Measurements from ENCODE around the gene MINAR2. TPM values are rescaled to one million over a fixed set of nuclear protein-coding genes. Genes with fewer than 3 reads are reported as not detected.

Gene MINAR2
- total RNA-seq, 1 experiment from 2014 or later: not detected

DNA sequence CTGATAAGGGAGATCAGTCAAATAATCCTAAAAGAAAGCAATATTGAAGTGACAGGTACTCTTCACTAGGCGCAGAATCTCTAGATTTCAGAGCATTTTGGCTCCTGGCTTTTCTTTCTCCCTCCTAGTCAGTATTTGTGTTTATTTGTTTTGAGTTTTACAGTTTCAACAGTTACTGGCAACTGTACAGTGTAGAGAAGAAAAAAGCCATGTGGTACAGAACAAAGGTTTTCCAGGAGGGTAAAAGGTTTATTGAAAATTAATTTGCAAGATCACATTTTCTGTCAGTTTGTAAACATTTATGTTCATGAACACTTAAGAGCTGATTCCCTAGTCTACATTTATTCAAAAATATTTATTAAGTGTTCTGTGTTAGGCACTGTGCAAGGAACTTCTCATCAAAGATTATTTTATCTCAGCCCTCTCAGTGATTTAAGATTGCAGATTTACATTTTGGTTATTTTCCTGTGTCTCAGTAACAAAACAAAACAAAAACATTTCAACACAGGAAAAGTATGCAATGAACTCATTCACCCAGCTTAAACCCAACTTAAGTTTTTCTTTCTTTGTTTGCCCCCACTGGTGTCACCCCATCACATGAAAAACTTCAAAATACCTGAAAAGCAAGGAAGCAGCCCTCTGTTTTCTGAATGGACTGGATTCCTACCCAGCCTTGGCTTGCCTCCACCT is 12.9 kb downstream of the MINAR2 start:
- H3K27ac ChIP-seq: peak overlapping the region; percentile 4; the same call in 1 of the 2 replicates
- H3K4me1 ChIP-seq (replicated peaks): peaks cover 12% of the 10 kb centered on the region
- no peak overlapping the region for H3K4me3 ChIP-seq
- no peaks in the 10 kb centered on the region for H3K27me3 ChIP-seq (replicated peaks)
- no peaks in the 10 kb centered on the region for H3K36me3 ChIP-seq
- H3K9me3 ChIP-seq (replicated peaks): no peaks in the 10 kb centered on the region
- peak in 1 of 2 experiments; percentile 11 for DNase-seq (ENCODE audit: low read depth in 1 of 2, low spot score in 2 of 2)

DNA sequence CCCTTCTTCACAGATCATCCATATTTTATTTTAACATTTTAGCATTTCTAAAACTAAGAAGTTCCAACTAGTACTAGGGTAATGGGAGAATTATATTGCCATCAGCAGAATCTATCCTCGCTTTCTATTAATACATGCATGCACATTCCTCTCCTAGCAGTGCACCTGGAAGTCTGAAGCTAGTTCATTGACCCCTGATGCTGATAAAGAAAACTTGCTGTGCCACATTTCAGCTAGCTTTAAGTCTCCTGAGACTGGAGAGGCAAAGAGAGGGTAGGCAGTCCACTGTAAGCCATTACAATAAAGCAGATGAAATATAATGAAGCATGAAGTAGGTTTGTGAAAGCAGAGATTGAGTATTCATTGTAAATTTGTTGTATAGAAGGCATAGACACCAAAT is 15.8 kb downstream of the MINAR2 start:
- Histone ChIP-seq H3K36me3 (no peaks in the 10 kb centered on the region), H3K4me3 (no peak overlapping the region), H3K27ac (no peak overlapping the region), H3K9me3 (replicated peaks) (no peaks in the 10 kb centered on the region), H3K27me3 (replicated peaks) (no peaks in the 10 kb centered on the region), H3K4me1 (replicated peaks) (peaks cover 12% of the 10 kb centered on the region)
- DNase-seq (ENCODE audit: low read depth in 1 of 2, low spot score in 2 of 2): no peak

DNA sequence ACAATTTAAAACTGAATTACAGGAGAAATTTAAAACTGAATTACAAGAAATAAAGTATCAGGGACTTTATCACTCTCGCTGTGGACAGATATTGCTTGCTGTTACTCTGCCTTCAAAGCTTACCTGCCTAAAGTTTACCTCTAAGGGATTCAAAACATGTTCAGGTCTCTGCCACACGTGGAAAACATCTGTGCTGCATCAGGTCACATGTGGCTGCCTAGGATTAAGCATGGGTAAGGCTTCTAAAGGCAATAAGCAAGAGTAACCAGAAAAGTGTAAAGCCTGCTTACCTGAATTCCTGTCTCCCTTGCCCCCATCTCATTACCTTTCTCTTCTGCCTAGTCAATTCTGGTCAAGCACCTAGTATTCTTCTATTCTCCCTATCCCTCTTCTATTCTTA is 18.9 kb downstream of the MINAR2 start:
- Histone ChIP-seq H3K27ac (no peak overlapping the region), H3K27me3 (replicated peaks) (no peaks in the 10 kb centered on the region), H3K4me3 (no peak overlapping the region), H3K9me3 (replicated peaks) (no peaks in the 10 kb centered on the region), H3K4me1 (replicated peaks) (no peaks in the 10 kb centered on the region), H3K36me3 (no peaks in the 10 kb centered on the region)
- no peak for DNase-seq (ENCODE audit: low read depth in 1 of 2, low spot score in 2 of 2)

DNA sequence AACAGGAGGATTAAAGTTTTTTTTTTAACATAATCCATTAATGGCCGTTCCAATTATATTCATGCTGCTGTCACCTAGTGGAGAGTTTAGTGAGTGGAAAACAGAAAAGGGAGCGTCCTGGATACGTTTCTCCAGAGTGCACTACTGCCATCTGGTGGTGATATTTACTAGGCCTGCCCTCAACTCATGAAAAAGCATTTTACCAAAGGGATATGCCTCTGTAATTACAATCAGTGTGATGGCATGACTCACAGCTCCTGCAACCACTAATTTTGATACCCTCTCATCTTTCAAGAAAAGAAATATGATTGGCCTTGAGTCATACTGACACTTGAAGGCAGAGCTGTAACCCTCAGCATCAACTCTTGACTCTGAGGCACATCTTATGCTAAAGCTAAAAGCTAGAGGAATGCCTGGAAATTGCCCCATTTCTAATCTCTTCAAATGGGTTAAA is 20.1 kb downstream of the MINAR2 start:
- no peak overlapping the region for H3K27ac ChIP-seq
- peak; percentile 76 to 77 for DNase-seq (ENCODE audit: low read depth in 1 of 2, low spot score in 2 of 2)
- H3K4me3 ChIP-seq: no peak overlapping the region
- no peaks in the 10 kb centered on the region for H3K27me3 ChIP-seq (replicated peaks)
- H3K9me3 ChIP-seq (replicated peaks): no peaks in the 10 kb centered on the region
- H3K4me1 ChIP-seq (replicated peaks): no peaks in the 10 kb centered on the region
- H3K36me3 ChIP-seq: no peaks in the 10 kb centered on the region

DNA sequence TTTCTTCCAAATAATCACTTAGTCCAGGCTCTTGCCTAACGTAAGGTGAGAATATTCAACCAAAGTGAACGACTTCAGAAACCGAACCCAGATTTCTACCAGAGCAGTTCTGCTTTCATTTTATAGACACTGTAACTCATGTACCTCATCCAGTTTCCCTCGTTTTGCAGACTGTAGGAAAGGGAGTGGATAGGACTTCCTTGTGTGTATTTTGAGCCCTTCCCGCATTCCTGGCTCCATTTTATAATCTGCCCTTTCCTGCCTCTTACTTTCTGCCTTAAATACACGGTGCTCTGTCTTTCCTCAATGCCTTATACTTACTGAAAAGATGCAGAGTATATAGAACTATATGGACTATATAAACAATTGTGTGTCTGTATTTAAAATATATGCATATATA is 20.8 kb downstream of the MINAR2 start:
- no peak for DNase-seq (ENCODE audit: low read depth in 1 of 2, low spot score in 2 of 2)
- H3K27me3 ChIP-seq (replicated peaks): no peaks in the 10 kb centered on the region
- no peak overlapping the region for H3K27ac ChIP-seq
- no peaks in the 10 kb centered on the region for H3K9me3 ChIP-seq (replicated peaks)
- H3K4me3 ChIP-seq: no peak overlapping the region
- no peaks in the 10 kb centered on the region for H3K36me3 ChIP-seq
- H3K4me1 ChIP-seq (replicated peaks): no peaks in the 10 kb centered on the region

DNA sequence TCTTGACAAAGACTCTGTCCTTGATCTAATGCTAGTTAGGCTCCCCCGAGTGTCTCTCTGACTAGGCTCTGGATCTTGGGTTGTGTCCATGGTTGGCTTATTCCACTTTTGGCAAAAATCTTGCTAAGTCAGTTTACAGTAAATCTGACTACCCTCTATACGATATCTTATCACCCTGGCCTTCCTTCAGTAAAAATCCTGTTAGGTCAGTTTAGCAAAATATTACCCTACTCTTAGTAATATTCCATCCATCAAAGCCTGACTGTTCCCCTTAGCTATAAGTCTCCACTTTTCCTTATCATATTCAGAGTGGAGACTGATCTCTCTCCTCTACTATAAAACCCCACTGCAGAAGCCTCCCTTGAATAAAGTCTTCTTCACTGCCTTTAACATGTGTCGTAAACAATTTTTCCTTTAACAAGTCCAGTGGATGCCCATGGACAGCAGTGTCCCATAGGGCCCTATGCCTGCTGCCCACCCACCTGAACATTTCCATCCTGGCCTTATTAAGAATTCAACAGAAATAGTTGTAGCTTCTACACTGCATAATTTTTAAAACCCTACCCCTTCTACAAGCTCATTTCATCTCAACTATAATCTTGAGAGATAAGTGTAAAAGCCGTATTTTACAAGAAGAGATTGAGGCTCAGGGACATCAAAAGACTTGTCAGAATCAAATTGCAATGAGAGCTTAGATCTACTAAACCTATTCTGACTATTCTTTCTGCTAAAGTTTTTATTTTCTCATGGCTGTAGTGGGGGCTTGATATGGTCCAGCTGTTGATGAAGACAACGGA is 22.3 kb downstream of the MINAR2 start:
- no peak for DNase-seq (ENCODE audit: low read depth in 1 of 2, low spot score in 2 of 2)

DNA sequence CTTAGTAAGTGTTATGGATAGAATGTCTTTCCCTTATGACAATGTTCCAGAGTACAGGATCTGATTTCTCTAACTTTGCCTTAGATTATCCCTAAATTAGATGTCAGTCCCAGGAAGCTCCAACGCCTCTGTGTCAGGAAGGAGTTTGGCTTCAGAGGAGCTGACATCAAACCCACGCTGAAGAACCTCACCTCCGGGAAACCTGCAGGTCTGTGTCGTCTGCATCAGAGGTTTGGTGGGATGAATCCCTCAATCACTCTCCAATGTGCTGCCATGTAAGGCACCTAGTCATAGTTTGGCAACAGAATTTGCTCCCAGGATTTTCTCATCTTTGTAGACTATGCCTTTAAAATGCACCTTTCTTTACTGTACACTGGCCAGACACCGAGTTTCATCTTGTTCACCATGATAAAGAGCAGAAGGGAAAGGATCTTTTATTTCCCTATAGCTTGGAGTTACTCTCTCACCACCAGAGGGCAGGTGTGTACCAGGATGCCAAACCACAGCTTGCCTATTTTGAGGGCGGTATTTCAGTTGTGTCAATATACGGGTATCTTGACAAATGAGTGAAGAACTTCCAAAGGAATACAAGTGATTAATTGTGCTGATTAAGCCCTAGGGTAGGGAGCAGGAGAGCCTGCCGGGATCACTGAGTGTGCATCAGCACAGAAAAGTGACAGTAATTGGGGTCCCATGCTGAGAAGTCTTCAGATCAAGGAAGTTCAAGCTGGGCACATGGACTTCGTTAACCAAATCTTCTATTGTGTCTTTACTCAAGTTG is 23.4 kb downstream of the MINAR2 start:
- Histone ChIP-seq H3K36me3 (no peaks in the 10 kb centered on the region), H3K27me3 (replicated peaks) (no peaks in the 10 kb centered on the region), H3K9me3 (replicated peaks) (no peaks in the 10 kb centered on the region), H3K4me3 (no peak overlapping the region), H3K27ac (no peak overlapping the region), H3K4me1 (replicated peaks) (no peaks in the 10 kb centered on the region)
- DNase-seq (ENCODE audit: low read depth in 1 of 2, low spot score in 2 of 2): peak; percentile 45 to 54

More for the DNA sequence above, 22.3 kb downstream of the MINAR2 start:
- H3K9me3 ChIP-seq (replicated peaks): no peaks in the 10 kb centered on the region
- H3K4me1 ChIP-seq (replicated peaks): no peaks in the 10 kb centered on the region
- H3K4me3 ChIP-seq: no peak overlapping the region
- H3K36me3 ChIP-seq: no peaks in the 10 kb centered on the region
- no peaks in the 10 kb centered on the region for H3K27me3 ChIP-seq (replicated peaks)
- no peak overlapping the region for H3K27ac ChIP-seq

DNA sequence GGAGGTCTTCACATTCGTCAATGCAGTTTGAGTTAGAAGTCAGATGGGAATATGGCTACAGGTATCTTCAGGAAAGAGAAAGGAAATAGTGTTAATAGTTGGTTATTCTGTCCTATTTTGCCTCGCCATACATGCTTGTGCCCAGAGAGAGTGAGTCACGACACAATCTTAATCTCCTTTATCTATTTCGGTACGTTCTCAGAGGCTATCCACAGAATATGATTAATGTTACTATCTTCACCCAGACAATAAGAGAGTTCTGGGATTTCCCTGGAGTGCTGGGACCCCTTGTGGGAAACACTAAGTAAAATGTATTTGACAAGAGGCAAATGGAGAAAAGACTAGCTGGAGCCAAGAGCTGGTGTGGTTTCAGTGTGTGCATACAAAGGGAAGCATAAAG is 25.5 kb downstream of the MINAR2 start:
- Histone ChIP-seq H3K9me3 (replicated peaks) (no peaks in the 10 kb centered on the region), H3K4me3 (no peak overlapping the region), H3K4me1 (replicated peaks) (no peaks in the 10 kb centered on the region), H3K36me3 (no peaks in the 10 kb centered on the region), H3K27ac (no peak overlapping the region), H3K27me3 (replicated peaks) (no peaks in the 10 kb centered on the region)
- no peak for DNase-seq (ENCODE audit: low read depth in 1 of 2, low spot score in 2 of 2)

DNA sequence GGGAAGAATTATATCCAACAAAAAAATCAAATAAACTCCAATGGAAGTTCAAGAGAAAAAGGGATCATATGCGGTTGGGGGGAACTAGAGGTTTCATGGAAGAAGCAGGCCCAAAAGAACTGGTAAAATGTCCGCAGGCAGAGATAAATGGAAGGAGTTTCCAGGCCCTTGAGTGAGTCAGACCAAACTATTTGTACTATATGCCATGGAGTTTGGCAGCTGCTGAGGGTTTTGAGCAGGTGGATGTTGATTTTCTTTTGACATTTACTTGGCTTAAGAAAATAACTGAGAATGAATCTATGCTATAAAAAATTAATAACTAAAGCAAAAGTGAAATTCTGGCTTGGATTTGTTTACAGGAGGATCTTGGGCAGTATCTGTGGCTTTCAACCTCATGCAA is 33.7 kb downstream of the MINAR2 start:
- Histone ChIP-seq H3K27me3 (replicated peaks) (no peaks in the 10 kb centered on the region), H3K4me3 (no peak overlapping the region), H3K36me3 (no peaks in the 10 kb centered on the region), H3K9me3 (replicated peaks) (no peaks in the 10 kb centered on the region), H3K27ac (no peak overlapping the region), H3K4me1 (replicated peaks) (no peaks in the 10 kb centered on the region)
- DNase-seq (ENCODE audit: low read depth in 1 of 2, low spot score in 2 of 2): no peak

DNA sequence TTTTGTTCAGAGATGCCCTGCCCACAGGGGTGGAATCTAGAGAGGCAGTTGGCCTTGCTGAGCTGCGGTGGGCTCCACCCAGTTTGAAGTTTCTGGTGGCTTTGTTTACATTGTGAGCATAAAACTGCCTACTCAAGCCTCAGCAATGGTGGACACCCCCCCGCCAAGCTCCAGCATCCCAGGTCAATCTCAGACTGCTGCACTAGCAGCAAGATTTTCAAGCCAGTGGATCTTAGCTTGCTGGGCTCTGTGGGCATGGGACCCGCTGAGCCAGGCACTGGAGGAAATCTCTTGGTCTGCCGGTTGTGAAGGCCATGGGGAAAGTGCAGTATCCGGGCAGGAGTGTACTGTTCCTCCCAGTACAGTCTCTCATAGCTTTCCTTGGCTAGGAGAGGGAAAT is 55.5 kb downstream of the MINAR2 start:
- peaks cover 15% of the 10 kb centered on the region; the same call in 1 of the 2 replicates for H3K9me3 ChIP-seq (replicated peaks)
- no peaks in the 10 kb centered on the region for H3K4me1 ChIP-seq (replicated peaks)
- DNase-seq (ENCODE audit: low read depth in 1 of 2, low spot score in 2 of 2): no peak
- H3K27ac ChIP-seq: no peak overlapping the region
- H3K36me3 ChIP-seq: no peaks in the 10 kb centered on the region
- no peak overlapping the region for H3K4me3 ChIP-seq
- H3K27me3 ChIP-seq (replicated peaks): no peaks in the 10 kb centered on the region

DNA sequence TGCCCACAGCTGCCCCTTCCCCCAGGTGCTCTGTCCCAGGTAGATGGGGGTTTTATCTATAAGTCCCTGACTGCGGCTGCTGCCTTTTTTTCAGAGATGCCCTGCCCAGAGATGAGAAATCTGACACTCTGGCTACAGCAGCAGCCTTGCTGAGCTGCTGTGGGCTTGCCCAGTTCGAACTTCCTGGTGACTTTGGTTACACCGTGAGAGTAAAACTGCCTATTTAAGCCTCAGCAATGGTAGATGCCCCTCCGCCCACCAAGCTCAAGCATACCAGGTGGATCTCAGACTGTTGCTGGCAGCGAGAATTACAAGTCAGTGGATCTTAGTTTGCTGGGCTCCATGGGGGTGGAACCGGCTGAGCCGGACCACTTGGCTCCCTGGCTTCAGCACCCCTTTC is 56.8 kb downstream of the MINAR2 start:
- Histone ChIP-seq H3K27ac (no peak overlapping the region), H3K9me3 (replicated peaks) (peaks cover 15% of the 10 kb centered on the region; the same call in 1 of the 2 replicates), H3K4me1 (replicated peaks) (no peaks in the 10 kb centered on the region), H3K4me3 (no peak overlapping the region), H3K36me3 (no peaks in the 10 kb centered on the region), H3K27me3 (replicated peaks) (no peaks in the 10 kb centered on the region)
- DNase-seq (ENCODE audit: low read depth in 1 of 2, low spot score in 2 of 2): no peak

DNA sequence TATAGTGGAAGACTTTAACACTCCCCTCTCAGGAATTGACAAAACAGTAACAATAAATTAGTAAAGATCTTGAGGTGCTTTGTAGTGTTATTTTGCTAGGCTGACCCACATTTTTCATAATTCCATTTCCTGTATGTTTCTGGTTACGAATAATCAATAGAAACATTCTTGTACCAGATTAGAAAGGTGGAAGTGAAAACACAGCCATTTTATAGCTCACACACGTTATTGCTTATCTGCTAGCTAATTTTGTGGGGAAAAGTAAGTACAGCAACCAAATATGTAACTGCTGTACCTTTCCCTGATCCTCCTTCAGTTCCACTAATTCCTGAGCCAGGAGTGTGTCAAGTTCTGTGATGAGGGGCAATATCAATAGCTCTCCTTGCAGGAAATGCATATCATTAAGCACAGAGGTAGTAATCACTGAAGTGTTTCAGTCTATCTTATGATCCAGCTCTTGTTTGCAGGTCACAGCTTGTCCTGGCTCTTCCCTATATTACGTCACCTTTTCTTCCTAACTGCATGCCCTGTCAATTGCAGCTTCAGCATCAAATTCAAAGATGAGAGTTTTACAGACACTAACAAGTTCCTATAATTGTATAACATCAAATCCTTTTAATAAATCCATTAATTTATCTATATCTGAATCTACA is 59.4 kb downstream of the MINAR2 start:
- no peaks in the 10 kb centered on the region for H3K27me3 ChIP-seq (replicated peaks)
- no peak overlapping the region for H3K27ac ChIP-seq
- 0 out of 2 replicates have a peak, but pooled peaks cover 13% of the 10 kb centered on the region for H3K9me3 ChIP-seq (replicated peaks)
- H3K36me3 ChIP-seq: no peaks in the 10 kb centered on the region
- H3K4me1 ChIP-seq (replicated peaks): no peaks in the 10 kb centered on the region
- H3K4me3 ChIP-seq: no peak overlapping the region
- no peak for DNase-seq (ENCODE audit: low read depth in 1 of 2, low spot score in 2 of 2)
